Neural progenitor cell (in vitro differentiated cells): ENCODE measurements around the gene OR11L1.

Experiments used
- EZH2 ChIP-seq: fragments of 200-600 bp; sonication (generic); IDR thresholded peaks from 2 replicates; pipeline ENCODE4 v1.6.1; 2017; ENCODE audit warnings: antibody characterized with exemption, mild to moderate bottlenecking, moderate library complexity
- TF ChIP-seq, protein P1 (sequence below): fragments of 200-600 bp; sonication (generic); IDR thresholded peaks from 2 replicates; pipeline ENCODE4 v1.5.1; 2017; ENCODE audit warnings: antibody characterized with exemption, mild to moderate bottlenecking

DNA sequence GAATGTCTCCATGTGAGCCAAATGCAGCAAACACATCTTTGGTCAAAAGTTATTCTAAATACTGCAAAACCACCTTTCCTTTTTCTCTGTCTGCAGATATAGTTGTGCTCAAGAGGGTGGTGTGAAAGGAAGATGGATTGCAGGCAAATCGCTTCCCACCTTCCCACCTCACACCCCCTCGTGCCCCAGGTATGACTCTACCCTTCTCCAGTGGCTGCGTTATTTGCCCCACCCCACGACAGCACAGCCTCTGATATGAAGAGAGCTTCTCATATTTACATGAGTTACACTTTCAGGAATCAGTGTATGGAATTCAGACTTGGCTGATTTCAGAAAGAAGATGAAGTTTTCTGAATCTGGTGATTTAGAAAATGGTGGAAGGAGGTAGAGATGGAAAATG, 21.1 kb upstream of the OR11L1 start:
- TF ChIP-seq EZH2, result no peak
- TF ChIP-seq, protein P1, sequence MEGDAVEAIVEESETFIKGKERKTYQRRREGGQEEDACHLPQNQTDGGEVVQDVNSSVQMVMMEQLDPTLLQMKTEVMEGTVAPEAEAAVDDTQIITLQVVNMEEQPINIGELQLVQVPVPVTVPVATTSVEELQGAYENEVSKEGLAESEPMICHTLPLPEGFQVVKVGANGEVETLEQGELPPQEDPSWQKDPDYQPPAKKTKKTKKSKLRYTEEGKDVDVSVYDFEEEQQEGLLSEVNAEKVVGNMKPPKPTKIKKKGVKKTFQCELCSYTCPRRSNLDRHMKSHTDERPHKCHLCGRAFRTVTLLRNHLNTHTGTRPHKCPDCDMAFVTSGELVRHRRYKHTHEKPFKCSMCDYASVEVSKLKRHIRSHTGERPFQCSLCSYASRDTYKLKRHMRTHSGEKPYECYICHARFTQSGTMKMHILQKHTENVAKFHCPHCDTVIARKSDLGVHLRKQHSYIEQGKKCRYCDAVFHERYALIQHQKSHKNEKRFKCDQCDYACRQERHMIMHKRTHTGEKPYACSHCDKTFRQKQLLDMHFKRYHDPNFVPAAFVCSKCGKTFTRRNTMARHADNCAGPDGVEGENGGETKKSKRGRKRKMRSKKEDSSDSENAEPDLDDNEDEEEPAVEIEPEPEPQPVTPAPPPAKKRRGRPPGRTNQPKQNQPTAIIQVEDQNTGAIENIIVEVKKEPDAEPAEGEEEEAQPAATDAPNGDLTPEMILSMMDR, result no peak
